Hepatocyte (in vitro differentiated cells): ENCODE measurements around the gene ISY1. TPM values are rescaled to one million over a fixed set of nuclear protein-coding genes. Genes with fewer than 3 reads are reported as not detected.
A peak's percentile ranks its signal among the peaks of the same experiment; 100 is the strongest.

Experiments used
- DNase-seq: peaks from one replicate; pipeline ENCODE4 v3.0.0-alpha.2; 2016; ENCODE audit warnings: low spot score
- H2AFZ ChIP-seq: fragments of 200-600 bp; sonication (generic); 2 replicates; pipeline ENCODE4 v1.6.0; 2016; ENCODE audit warnings: antibody characterized with exemption, mild to moderate bottlenecking
- H3K27ac ChIP-seq: fragments of 200-600 bp; sonication (generic); 2 replicates; pipeline ENCODE4 v1.5.1; 2016; ENCODE audit warnings: mild to moderate bottlenecking
- H3K27me3 ChIP-seq: fragments of 200-600 bp; sonication (generic); 2 replicates; pipeline ENCODE4 v1.6.1; 2016
- H3K36me3 ChIP-seq: fragments of 200-600 bp; sonication (generic); replicated peaks from 2 replicates; pipeline ENCODE4 v1.5.1; 2016; ENCODE audit warnings: low read depth; ENCODE audit not compliant: insufficient read depth
- H3K4me1 ChIP-seq: fragments of 200-600 bp; sonication (generic); 2 replicates; pipeline ENCODE4 v1.5.1; 2016; ENCODE audit warnings: mild to moderate bottlenecking, moderate library complexity; ENCODE audit not compliant: insufficient read depth
- H3K4me2 ChIP-seq: fragments of 200-600 bp; sonication (generic); 2 replicates; pipeline ENCODE4 v1.6.0; 2016
- H3K4me3 ChIP-seq: fragments of 200-600 bp; sonication (generic); 2 replicates; pipeline ENCODE4 v1.5.1; 2016; ENCODE audit warnings: mild to moderate bottlenecking
- H3K79me2 ChIP-seq: fragments of 200-600 bp; sonication (generic); 2 replicates; pipeline ENCODE4 v1.6.0; 2017; ENCODE audit warnings: mild to moderate bottlenecking
- H3K9me2 ChIP-seq: fragments of 200-600 bp; sonication (generic); replicated peaks from 2 replicates; pipeline ENCODE4 v1.6.0; 2017; ENCODE audit warnings: mild to moderate bottlenecking; ENCODE audit not compliant: insufficient read depth
- H3K9me3 ChIP-seq: fragments of 200-600 bp; sonication (generic); 2 replicates; pipeline ENCODE4 v1.5.1; 2016; ENCODE audit warnings: low read depth, mild to moderate bottlenecking
- H4K20me1 ChIP-seq: fragments of 200-600 bp; sonication (generic); 2 replicates; pipeline ENCODE4 v1.6.0; 2016; ENCODE audit warnings: mild to moderate bottlenecking; ENCODE audit not compliant: insufficient read depth, poor library complexity, severe bottlenecking
- EZH2 ChIP-seq: fragments of 200-600 bp; sonication (generic); IDR thresholded peaks from 2 replicates; pipeline ENCODE4 v1.6.1; 2016; ENCODE audit warnings: antibody characterized with exemption, mild to moderate bottlenecking, borderline replicate concordance
- EZH2phosphoT487 ChIP-seq: fragments of 200-600 bp; sonication (generic); IDR thresholded peaks from one replicate; pipeline ENCODE4 v1.6.1; 2018; ENCODE audit warnings: antibody characterized with exemption, mild to moderate bottlenecking, low read depth, moderate library complexity; ENCODE audit not compliant: unreplicated experiment, severe bottlenecking
- WGBS: methylation state at CpG from one replicate; pipeline ENCODE4 v1.1.6; 2016; ENCODE audit warnings: low lambda C conversion rate; ENCODE audit errors: missing lambda C conversion rate; 5-methylcytosine and 5-hydroxymethylcytosine counted together
- polyA plus RNA-seq: library from polyadenylated mRNA; unstranded; fragments of >200 nt; fragmentation: Nextera tagmentation; extraction: Ambion mirVana; gene quantifications from 2 replicates; pipeline ENCODE4 v1.2.1, GENCODE V29; 2016
- total RNA-seq: library from RNA; depleted of rRNA; stranded (reverse); fragments of >200 nt; gene quantifications from 2 replicates; pipeline ENCODE4 v1.2.3, GENCODE V29; 2014
- TF ChIP-seq, protein P1 (sequence below): fragments of 200-600 bp; sonication (generic); IDR thresholded peaks from 2 replicates; pipeline ENCODE4 v1.5.1; 2016; ENCODE audit warnings: antibody characterized with exemption, mild to moderate bottlenecking; ENCODE audit not compliant: poor library complexity

ISY1 gene
- total and polyA plus RNA-seq, 2 experiments from 2014 or later, result 20.1 to 35.8 TPM

DNA sequence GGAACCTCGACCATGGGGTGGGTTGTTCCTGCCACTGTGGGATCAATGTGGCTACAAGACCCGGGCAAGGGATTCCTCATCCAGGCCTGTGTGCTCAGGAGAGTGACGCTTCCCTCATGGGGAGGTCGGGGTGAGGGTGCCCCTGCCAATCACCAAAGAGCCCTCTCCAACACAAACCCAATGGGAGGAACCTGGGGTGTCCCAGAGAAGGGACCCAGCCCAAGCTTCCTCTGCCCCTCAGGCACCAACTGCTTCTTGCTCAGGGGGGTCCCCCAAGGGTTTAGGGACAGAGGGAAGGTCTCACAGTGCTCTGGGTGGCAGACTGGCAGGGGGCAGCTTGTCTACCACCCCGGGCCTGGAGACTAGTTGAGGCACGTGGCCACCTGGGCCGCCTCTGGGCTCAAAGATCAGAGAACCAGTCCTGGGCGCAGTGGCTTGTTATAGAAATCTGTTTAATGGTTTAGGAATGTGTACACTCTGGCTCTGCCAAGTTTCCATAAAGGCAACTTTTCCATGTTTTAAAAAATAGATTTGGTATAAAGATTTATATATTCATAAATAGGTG lies 73.6 kb downstream of the ISY1 start:
- Histone ChIP-seq H3K4me2 (no peak overlapping the region), H3K9me3 (no peaks in the 10 kb centered on the region)

DNA sequence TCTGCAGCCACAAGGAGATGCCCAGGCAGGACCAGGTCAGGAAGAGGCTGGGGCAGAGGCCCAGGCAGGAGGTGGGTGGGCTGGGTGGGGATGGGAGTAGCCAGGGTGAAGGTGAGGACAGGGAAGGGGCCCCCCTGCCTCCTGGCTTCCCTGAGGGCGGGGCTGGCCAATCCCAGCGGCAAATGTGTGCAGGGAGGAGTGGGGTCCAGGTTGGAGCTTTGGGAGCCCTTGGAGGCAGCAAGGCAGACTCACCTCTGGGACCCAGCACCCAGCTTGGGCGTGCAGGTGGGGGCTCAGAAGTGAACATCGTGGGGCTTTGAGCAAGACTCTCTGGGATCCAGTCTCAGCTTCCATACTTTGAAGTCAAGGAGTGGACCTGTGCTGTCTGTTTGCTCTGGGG lies 75.0 kb downstream of the ISY1 start:
- no peaks in the 10 kb centered on the region for H3K36me3 ChIP-seq
- DNase-seq, result no peak

More for the DNA sequence above, 73.6 kb downstream of the ISY1 start:
- Histone ChIP-seq H2AFZ (no peak overlapping the region), H3K27me3 (no peaks in the 10 kb centered on the region), H3K27ac (peak overlapping the region; percentile 84), H3K79me2 (no peaks in the 10 kb centered on the region), H3K4me3 (no peak overlapping the region), H3K4me1 (no peaks in the 10 kb centered on the region), H3K9me2 (no peaks in the 10 kb centered on the region), H3K36me3 (no peaks in the 10 kb centered on the region), H4K20me1 (no peaks in the 10 kb centered on the region)
- DNase-seq, result no peak
- TF ChIP-seq EZH2 (no peak), EZH2phosphoT487 (no peak)
- TF ChIP-seq, protein P1, sequence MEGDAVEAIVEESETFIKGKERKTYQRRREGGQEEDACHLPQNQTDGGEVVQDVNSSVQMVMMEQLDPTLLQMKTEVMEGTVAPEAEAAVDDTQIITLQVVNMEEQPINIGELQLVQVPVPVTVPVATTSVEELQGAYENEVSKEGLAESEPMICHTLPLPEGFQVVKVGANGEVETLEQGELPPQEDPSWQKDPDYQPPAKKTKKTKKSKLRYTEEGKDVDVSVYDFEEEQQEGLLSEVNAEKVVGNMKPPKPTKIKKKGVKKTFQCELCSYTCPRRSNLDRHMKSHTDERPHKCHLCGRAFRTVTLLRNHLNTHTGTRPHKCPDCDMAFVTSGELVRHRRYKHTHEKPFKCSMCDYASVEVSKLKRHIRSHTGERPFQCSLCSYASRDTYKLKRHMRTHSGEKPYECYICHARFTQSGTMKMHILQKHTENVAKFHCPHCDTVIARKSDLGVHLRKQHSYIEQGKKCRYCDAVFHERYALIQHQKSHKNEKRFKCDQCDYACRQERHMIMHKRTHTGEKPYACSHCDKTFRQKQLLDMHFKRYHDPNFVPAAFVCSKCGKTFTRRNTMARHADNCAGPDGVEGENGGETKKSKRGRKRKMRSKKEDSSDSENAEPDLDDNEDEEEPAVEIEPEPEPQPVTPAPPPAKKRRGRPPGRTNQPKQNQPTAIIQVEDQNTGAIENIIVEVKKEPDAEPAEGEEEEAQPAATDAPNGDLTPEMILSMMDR, result no peak
- 88% methylated on average over 8 of the region's 8 CpGs for WGBS

DNA sequence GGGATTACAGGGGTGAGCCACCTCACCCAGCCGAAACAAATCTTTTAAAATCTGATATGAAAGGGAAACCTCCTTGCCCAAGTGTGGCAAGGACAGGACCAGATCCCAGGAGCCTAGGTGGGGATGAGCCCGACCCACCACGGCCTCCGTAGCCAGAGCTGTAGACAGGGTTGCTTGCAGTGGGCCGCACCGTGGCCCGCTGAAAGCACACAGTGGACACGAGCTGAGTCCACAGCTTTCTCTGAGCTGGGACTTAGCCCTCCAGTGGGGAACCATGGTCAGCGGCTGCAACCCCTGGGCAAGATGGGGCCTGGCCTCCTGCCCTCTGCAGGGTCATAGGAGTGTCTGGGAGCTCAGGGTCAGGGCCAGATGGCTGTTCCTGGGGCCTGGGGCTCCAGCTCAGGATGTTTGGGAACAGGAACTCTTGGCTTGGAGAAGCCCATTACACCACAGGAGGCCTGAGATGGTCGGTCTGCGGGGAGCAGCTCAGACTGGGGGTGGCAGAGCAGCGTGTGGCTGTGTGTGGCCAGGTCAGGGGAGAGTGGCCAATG lies 75.6 kb downstream of the ISY1 start:
- WGBS, result 94% methylated on average over 12 of the region's 12 CpGs
- Histone ChIP-seq H3K9me2 (no peaks in the 10 kb centered on the region), H3K4me1 (no peaks in the 10 kb centered on the region), H3K79me2 (no peaks in the 10 kb centered on the region), H3K27ac (no peak overlapping the region), H4K20me1 (no peaks in the 10 kb centered on the region), H2AFZ (no peak overlapping the region), H3K36me3 (no peaks in the 10 kb centered on the region), H3K27me3 (no peaks in the 10 kb centered on the region), H3K4me2 (no peak overlapping the region), H3K4me3 (no peak overlapping the region), H3K9me3 (no peaks in the 10 kb centered on the region)
- TF ChIP-seq EZH2phosphoT487 (no peak), EZH2 (no peak)
- TF ChIP-seq, protein P1, result no peak
- DNase-seq, result no peak

More for the DNA sequence above, 75.0 kb downstream of the ISY1 start:
- Histone ChIP-seq H4K20me1 (no peaks in the 10 kb centered on the region), H3K9me3 (no peaks in the 10 kb centered on the region), H3K79me2 (no peaks in the 10 kb centered on the region), H3K4me2 (no peak overlapping the region), H3K9me2 (no peaks in the 10 kb centered on the region), H3K4me3 (no peak overlapping the region), H3K27me3 (no peaks in the 10 kb centered on the region), H3K27ac (no peak overlapping the region), H3K4me1 (no peaks in the 10 kb centered on the region), H2AFZ (no peak overlapping the region)
- TF ChIP-seq, protein P1, result no peak
- TF ChIP-seq EZH2, result no peak
- TF ChIP-seq EZH2phosphoT487, result no peak
- WGBS, result 96% methylated on average over 4 of the region's 4 CpGs
